A549 (cell line): ENCODE measurements around the gene ZNF841.

Experiments
- CTCF ChIP-seq: fragments of >200 bp; sonication (Bioruptor Twin); formaldehyde crosslinking; IDR thresholded peaks from 3 replicates; pipeline ENCODE4 v1.5.1; 2016
- MYC ChIP-seq: IDR thresholded peaks from 2 replicates; pipeline ENCODE4 v1.6.1; 2012; ENCODE audit warnings: mild to moderate bottlenecking, inconsistent platforms, low read length, improper control_type of control experiment, borderline replicate concordance
- POLR2A ChIP-seq: IDR thresholded peaks from 2 replicates; pipeline ENCODE4 v1.6.1; 2012; ENCODE audit warnings: mild to moderate bottlenecking, low read length
- RFX5 ChIP-seq: fragments of 450-650 bp; IDR thresholded peaks from 2 replicates; pipeline ENCODE4 v1.7.1; 2014; ENCODE audit warnings: antibody characterized with exemption, mild to moderate bottlenecking, moderate library complexity

GRCh38 chr19:52101866-52102562 lies 6.4 kb upstream of the ZNF841 start:
- TF ChIP-seq CTCF (no peak), MYC (no peak), POLR2A (no peak), RFX5 (no peak)
